ENCODE measurements around the gene SH3GL1. TPM values are rescaled to one million over a fixed set of nuclear protein-coding genes. Genes with fewer than 3 reads are reported as not detected.
A peak's percentile ranks its signal among the peaks of the same experiment; 100 is the strongest.

The SH3GL1 gene
- total RNA-seq, 1 experiment from 2014 or later, result 59.8 TPM

DNA sequence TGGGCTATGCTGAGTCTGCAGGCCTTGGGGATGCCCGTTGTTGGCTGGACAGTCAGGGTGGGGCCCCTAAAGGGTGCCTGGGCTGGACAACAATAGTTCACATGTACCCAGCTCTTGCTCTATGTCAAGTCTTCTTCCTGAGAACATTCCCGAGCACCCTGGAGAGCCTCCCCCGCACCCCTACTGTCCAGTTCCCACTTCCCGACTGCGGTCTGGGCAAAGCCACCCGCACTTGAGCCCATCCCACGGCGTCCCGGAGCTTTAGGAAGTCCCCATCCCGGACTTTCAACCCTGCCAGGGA lies 58.1 kb downstream of the SH3GL1 start:
- H3K4me3 ChIP-seq (ENCODE audit: low read length), result peak overlapping the region; percentile 73
- TF ChIP-seq, protein P1, sequence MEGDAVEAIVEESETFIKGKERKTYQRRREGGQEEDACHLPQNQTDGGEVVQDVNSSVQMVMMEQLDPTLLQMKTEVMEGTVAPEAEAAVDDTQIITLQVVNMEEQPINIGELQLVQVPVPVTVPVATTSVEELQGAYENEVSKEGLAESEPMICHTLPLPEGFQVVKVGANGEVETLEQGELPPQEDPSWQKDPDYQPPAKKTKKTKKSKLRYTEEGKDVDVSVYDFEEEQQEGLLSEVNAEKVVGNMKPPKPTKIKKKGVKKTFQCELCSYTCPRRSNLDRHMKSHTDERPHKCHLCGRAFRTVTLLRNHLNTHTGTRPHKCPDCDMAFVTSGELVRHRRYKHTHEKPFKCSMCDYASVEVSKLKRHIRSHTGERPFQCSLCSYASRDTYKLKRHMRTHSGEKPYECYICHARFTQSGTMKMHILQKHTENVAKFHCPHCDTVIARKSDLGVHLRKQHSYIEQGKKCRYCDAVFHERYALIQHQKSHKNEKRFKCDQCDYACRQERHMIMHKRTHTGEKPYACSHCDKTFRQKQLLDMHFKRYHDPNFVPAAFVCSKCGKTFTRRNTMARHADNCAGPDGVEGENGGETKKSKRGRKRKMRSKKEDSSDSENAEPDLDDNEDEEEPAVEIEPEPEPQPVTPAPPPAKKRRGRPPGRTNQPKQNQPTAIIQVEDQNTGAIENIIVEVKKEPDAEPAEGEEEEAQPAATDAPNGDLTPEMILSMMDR (conservative IDR thresholded peaks at IDR 0.05; ENCODE audit: low read depth, low read length), result no peak
- TF ChIP-seq EZH2 (IDR thresholded peaks at IDR 0.05; ENCODE audit: low read length, unreplicated experiment) (no peak), EZH2phosphoT487 (IDR thresholded peaks at IDR 0.05; ENCODE audit: borderline replicate concordance, low read length) (no peak)
- POLR2A ChIA-PET (ENCODE audit: unreplicated experiment), result interaction anchor here (1.0 kb wide), 1 partner anchor 95 kb away, joined by 3 read pairs; the partner anchor contains the start of gene YJU2

DNA sequence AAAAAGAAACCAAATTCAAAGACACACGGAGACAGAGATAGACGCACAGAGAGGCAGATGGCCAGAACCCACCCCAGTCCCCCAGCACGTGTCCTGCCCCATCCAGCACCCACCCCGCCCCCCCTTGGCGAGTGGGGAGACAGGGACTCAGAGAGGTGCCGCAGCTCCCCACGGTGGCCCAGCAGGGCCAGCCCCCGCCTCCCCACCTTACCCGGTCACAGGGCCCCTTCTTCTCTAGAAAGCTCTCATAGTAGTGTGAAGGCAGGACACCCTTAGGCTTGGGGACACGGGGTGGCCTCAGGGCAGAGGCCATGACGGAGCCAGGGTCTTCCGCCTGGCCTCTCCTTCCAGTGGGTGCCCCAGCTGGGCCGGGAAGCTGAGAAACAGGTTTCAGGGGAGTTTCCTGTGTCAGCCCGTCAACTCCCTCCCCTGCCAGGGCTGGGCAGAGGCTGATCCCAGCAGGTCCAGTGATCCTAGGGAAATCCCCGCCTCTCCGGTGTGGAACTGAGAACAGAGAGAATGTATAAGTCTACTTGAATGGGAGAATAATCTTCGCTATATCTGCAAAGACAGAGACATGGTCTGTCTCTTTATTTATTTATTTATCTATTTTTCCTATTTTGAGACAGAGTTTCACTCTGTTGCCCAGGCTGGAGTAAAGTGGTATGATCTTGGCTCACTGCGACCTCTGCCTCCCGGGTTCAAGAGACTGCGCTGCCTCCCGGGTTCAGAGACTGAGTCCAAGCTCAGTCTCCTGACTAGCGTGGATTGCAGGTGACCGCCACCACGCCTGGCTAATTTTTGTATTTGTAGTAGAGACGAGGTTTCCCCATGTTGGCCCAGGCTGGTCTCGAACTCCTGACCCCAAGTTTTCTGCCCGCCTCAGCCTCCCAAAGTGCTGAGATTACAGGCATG lies 61.6 kb downstream of the SH3GL1 start, which contains the start of gene STAP2:
Gene STAP2 (minus strand): TSS at position 387 of the 915 bp plus-strand sequence. CDS start 74 bp downstream, at position 313.
- peak within 1 kb of the TSS; percentile 71 for H3K9ac ChIP-seq (ENCODE audit: low read length)
- no peaks in the 10 kb centered on the region for H3K9me2 ChIP-seq (replicated peaks; ENCODE audit: low read length)
- no TSS peak for BruUV-seq (replicated peaks)
- no peaks in the 10 kb centered on the region for H3K4me1 ChIP-seq (ENCODE audit: insufficient read depth, low read length)
- H3K79me2 ChIP-seq (ENCODE audit: low read length), result peaks cover 7% of the 10 kb centered on the region; the same call in 1 of the 2 replicates
- TF ChIP-seq EZH2phosphoT487 (IDR thresholded peaks at IDR 0.05; ENCODE audit: borderline replicate concordance, low read length) (no peak), EZH2 (IDR thresholded peaks at IDR 0.05; ENCODE audit: low read length, unreplicated experiment) (no peak)
- TF ChIP-seq, protein P1 (conservative IDR thresholded peaks at IDR 0.05; ENCODE audit: low read depth, low read length), result no peak
- intact Hi-C loops (cut with micrococcal nuclease), result no loop called here
- peak; percentile 27 for ATAC-seq
- no peaks in the 10 kb centered on the region for H3K36me3 ChIP-seq (ENCODE audit: low read depth, low read length)
- peak within 1 kb of the TSS; percentile 56 for H3K27ac ChIP-seq (ENCODE audit: low read length)
- ChIA-PET POLR2A (ENCODE audit: unreplicated experiment) (no interaction called here), CTCF (no interaction called here)
- DNase-seq, result peak; percentile 77
- H3K9me3 ChIP-seq (ENCODE audit: low read length), result no peaks in the 10 kb centered on the region
- H3K4me3 ChIP-seq (ENCODE audit: low read length), result peak within 1 kb of the TSS; percentile 88
- H4K20me1 ChIP-seq (ENCODE audit: low read length), result no peaks in the 10 kb centered on the region
- H2AFZ ChIP-seq (ENCODE audit: low read length), result peak within 1 kb of the TSS; percentile 90
- H3F3A ChIP-seq (ENCODE audit: low read length, unreplicated experiment), result no peaks in the 10 kb centered on the region
- peak within 1 kb of the TSS; percentile 98 for H3K4me2 ChIP-seq (ENCODE audit: low read length)
- no peaks in the 10 kb centered on the region for H3K27me3 ChIP-seq (ENCODE audit: low read length)

More for the DNA sequence above, 58.1 kb downstream of the SH3GL1 start:
- Histone ChIP-seq H3K4me1 (ENCODE audit: insufficient read depth, low read length) (peaks cover 5% of the 10 kb centered on the region; the same call in 1 of the 2 replicates), H2AFZ (ENCODE audit: low read length) (peak overlapping the region; percentile 73), H3K4me2 (ENCODE audit: low read length) (peak overlapping the region; percentile 88), H3K27ac (ENCODE audit: low read length) (0 out of 2 replicates have a peak overlapping the region, but pooled peaks have one; percentile 25), H3K9ac (ENCODE audit: low read length) (peak overlapping the region; percentile 77), H3K27me3 (ENCODE audit: low read length) (no peaks in the 10 kb centered on the region), H3F3A (ENCODE audit: low read length, unreplicated experiment) (no peaks in the 10 kb centered on the region), H3K9me2 (replicated peaks; ENCODE audit: low read length) (no peaks in the 10 kb centered on the region), H3K9me3 (ENCODE audit: low read length) (no peaks in the 10 kb centered on the region), H3K79me2 (ENCODE audit: low read length) (peaks cover 14% of the 10 kb centered on the region), H4K20me1 (ENCODE audit: low read length) (no peaks in the 10 kb centered on the region), H3K36me3 (ENCODE audit: low read depth, low read length) (no peaks in the 10 kb centered on the region)
- intact Hi-C loops (cut with micrococcal nuclease), result loop anchor here (1.0 to 10.0 kb wide), 2 partner anchors 60 to 97 kb away; partner anchors contain the start of genes CHAF1A and YJU2
- BruUV-seq (replicated peaks), result TSS peak; percentile 94
- CTCF ChIA-PET, result interaction anchor here (0.6 to 2.0 kb wide), 4 partner anchors 10 to 95 kb away, joined by 3 to 16 read pairs (median 6); partner anchors contain the start of gene YJU2
- DNase-seq, result no peak
- no peak; the same call in 1 of the 2 replicates for ATAC-seq
